GM10248 (cell line): ENCODE results near the gene AP3B2.
"Not testable (repeated sequence)": the region's sequence is repeated elsewhere in the genome, so short reads cannot be mapped to it uniquely, and the experiment has no call there.

Experiments used
- CTCF ChIA-PET: fragments of 300-600 bp; sonication (Branson Sonifier 250); formaldehyde crosslinking; extraction: SDS; loops from one replicate; lab custom pipeline; 2021; ENCODE audit warnings: antibody characterized with exemption; lab: Yijun Ruan, JAX
- POLR2A ChIA-PET: fragments of 350-650 bp; sonication (Branson Sonifier 250); formaldehyde crosslinking; extraction: SDS; loops from one replicate; lab custom pipeline; 2020; ENCODE audit warnings: antibody characterized with exemption; lab: Yijun Ruan, JAX
- DNase-seq: peaks from one replicate; pipeline ENCODE4 v3.0.0; 2012; ENCODE audit errors: extremely low spot score
- CTCF ChIP-seq: IDR thresholded peaks from 2 replicates; pipeline ENCODE4 v1.5.1; 2012; ENCODE audit warnings: mild to moderate bottlenecking, low read depth; ENCODE audit errors: extremely low read depth, missing control alignments, control extremely low read depth

AP3B2 gene

GRCh38 chr15:82647835-82648256 is 61.8 kb downstream of the AP3B2 start:
- ChIA-PET CTCF (no interaction called here), POLR2A (no interaction called here)
- peak; percentile 46 for DNase-seq
- TF ChIP-seq CTCF = no peak

DNA sequence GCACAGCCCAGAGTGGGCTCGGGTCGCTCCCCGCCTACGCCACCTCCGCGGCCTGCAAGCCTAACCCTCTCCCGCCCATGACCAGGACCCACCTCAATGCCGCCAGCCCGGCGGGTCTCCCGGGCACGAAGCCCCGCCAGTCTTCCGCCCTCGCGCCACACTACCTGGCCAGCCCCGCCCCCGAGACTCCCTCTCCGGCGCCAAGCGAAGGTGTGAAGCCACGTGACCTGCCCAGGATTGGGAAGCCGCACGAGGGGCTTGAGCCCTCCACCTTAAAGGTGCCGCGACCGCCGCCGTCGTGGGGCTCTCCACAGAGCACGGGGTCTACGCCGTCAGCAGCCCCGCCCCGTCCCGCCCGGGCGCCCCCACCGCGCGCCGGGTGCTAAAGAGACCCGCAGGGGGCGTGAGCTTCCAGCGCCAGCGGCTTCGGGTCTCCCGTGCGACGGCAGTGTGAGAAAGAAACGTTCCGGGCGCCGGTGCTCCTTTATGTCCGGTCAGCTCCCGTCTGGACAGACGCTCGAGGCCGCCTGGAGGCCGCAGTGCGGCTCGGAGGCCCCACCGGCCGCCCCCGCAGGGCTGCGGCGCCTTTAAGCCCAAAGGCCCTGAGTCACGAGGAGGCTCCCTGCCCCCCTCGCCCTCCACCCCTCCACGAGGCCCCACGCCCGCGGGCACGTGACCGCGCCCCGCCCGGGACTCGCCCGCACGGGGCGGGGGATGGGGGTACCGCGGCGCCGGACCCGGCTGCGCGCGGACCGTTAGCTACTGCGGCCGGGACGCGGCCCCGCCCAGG is 62.4 kb downstream of the AP3B2 start, which contains the start of gene CPEB1:
CPEB1 (minus strand) TSS at position 319 of the 790 bp plus-strand sequence. CDS start 18,904 bp downstream, outside the sequence.
- no peak for TF ChIP-seq CTCF
- ChIA-PET CTCF (no interaction called here), POLR2A (no interaction called here)
- peak; percentile 41 for DNase-seq

DNA sequence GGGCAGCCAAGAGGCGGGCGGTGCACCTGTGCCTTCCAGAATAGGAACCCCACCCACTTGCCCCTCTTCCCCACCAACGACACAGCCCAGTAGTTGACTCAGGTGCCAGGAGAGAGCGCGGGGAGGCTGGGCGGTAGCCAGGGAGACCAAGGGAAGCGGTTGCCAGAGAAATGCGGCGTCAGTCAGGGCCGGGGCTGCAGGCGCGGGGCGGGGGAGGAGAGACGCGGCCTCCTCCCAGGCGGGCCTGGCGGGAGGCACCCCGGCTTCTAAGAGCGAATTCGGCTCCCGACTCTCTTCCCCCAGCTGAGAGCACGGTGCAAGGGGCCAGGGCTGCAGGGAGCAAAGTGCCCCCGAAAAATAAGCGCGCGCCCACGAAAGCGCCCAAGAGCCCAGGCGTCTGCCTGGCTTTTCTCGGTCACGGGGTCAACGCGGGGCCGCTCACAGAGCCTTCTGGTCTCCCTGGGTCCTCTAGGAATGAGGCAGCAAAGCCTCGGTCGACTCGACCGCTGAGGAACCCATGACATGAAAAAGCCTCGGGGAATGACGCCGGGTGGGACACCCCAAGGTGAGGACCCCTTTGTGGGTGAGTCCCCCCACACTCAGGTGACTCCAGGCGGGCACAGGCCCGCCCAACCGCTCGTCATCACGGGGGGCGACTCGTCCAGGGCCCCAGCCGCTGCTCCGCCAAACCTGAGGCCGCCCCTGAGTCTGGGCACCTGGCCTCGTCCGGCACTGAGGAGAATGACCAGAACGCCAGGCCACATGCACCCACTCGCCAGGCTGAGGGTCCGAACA is 63.2 kb downstream of the AP3B2 start:
- TF ChIP-seq CTCF = no peak
- ChIA-PET CTCF (no interaction called here), POLR2A (no interaction called here)
- DNase-seq = no peak

DNA sequence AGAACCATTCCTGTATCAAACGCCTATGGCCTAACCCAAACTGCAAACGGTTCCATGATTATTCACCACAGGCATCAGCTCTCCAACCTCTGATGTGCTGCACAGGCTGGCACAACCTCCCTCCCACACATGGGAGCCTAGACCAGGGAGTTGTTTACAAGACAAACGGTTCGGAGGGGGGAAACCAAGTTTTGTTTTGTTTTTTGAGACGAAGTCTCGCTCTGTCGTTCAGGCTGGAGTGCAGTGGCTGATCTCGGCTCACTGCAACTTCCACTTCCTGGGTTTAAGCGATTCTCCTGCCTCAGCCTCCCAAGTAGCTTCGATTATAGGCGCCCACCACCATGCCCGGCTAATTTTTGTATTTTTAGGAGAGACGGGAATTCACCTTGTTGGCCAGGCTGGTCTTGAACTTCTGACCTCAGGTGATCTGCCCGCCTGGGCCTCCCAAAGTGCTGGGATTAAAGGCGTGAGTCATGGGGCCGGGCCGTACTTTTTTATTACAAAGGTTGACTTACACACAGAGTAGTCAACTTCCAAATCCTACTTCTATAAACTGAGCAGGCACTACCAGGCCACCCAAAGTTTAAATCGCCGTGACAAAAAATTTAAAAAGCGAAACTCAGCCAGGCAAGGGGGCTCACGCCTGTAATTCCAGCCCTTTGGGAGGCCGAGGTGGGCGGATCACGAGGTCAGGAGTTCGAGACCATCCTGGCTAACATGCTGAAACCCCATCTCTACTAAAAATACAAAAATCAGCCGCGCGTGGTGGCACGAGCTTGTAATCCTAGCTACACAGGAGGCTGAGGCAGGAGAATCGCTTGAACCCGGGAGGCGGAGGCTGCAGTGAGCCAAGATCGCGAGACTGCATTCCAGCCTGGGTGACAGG is 64.5 kb downstream of the AP3B2 start:
- DNase-seq, POLR2A ChIA-PET, CTCF ChIA-PET: not testable (repeated sequence)

DNA sequence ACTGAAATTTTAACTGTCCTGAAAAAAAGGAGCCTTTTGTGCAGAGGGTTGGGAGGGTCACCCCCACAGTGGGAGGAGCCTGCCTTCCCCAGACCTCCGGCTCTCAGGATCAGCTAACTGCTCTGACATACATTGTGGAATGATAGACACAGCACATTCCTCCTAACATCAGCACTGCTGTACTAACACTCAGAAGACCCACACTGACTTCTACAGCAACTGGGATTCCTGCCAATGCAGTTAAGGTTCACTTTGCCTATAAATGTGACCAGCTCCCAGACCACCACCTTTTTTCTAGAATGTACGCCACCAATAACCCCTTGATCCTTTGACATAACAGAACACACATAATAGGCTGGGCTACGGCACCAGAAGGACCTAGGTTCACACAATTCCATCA is 65.7 kb downstream of the AP3B2 start:
- ChIA-PET CTCF (no interaction called here), POLR2A (no interaction called here)
- TF ChIP-seq CTCF = no peak
- no peak for DNase-seq

- ChIA-PET POLR2A (no interaction called here), CTCF (interaction anchor here (1.2 kb wide), 1 partner anchor 16 kb away, joined by 4 read pairs; no protein-coding TSS in a partner anchor)
- TF ChIP-seq CTCF = no peak
- DNase-seq = no peak
Measured at GRCh38 chr15:82642656-82643055, 67.0 kb downstream of the AP3B2 start.
